ENCODE data around the gene HRK.

GRCh38 chr12:116887897-116888296, 6.7 kb upstream of the HRK start:
- no peak for TF ChIP-seq CTCF (IDR thresholded peaks at IDR 0.05)
- no peak for TF ChIP-seq POLR2A (IDR thresholded peaks at IDR 0.05)

Data from heart left ventricle (tissue), 13 donors.